Karpas-422 (cell line): Measurements from ENCODE around the gene POLRMT. TPM values are rescaled to one million over a fixed set of nuclear protein-coding genes. Genes with fewer than 3 reads are reported as not detected.

Source experiments
- DNase-seq: peaks from one replicate; pipeline ENCODE4 v3.0.0-alpha.2; 2015
- H2AFZ ChIP-seq: fragments of 200-600 bp; sonication (generic); 2 replicates; pipeline ENCODE4 v1.6.1; 2014; ENCODE audit warnings: antibody characterized with exemption, low read length, mixed read lengths
- H3K27ac ChIP-seq: fragments of 200-600 bp; sonication (generic); 2 replicates; pipeline ENCODE4 v1.5.1; 2014; ENCODE audit warnings: mild to moderate bottlenecking, low read length, moderate library complexity
- H3K27me3 ChIP-seq: fragments of 200-600 bp; sonication (generic); 2 replicates; pipeline ENCODE4 v1.6.1; 2014; ENCODE audit warnings: low read length, mixed read lengths
- H3K36me3 ChIP-seq: fragments of 200-600 bp; sonication (generic); 2 replicates; pipeline ENCODE4 v1.6.1; 2014; ENCODE audit warnings: low read length, mixed read lengths; ENCODE audit not compliant: insufficient read depth
- H3K4me1 ChIP-seq: fragments of 200-600 bp; sonication (generic); 2 replicates; pipeline ENCODE4 v1.6.1; 2014; ENCODE audit warnings: mild to moderate bottlenecking, low read length, mixed read lengths
- H3K4me2 ChIP-seq: fragments of 200-600 bp; sonication (generic); 2 replicates; pipeline ENCODE4 v1.6.1; 2014; ENCODE audit warnings: low read length, low read depth, mild to moderate bottlenecking; ENCODE audit not compliant: poor library complexity, severe bottlenecking
- H3K4me3 ChIP-seq: fragments of 200-600 bp; sonication (generic); 2 replicates; pipeline ENCODE4 v1.5.1; 2014; ENCODE audit warnings: mild to moderate bottlenecking, antibody characterized with exemption, low read length, mixed read lengths
- H3K79me2 ChIP-seq: fragments of 200-600 bp; sonication (generic); 2 replicates; pipeline ENCODE4 v1.6.1; 2014; ENCODE audit warnings: mild to moderate bottlenecking, low read length, mixed read lengths
- H3K9ac ChIP-seq: fragments of 200-600 bp; sonication (generic); 2 replicates; pipeline ENCODE4 v1.6.0; 2014; ENCODE audit warnings: low read length
- H3K9me2 ChIP-seq: fragments of 200-600 bp; sonication (generic), shearing (Covaris generic); replicated peaks from 2 replicates; pipeline ENCODE4 v1.6.0; 2014; ENCODE audit warnings: mild to moderate bottlenecking, low read length, moderate library complexity; ENCODE audit not compliant: insufficient read depth
- H3K9me3 ChIP-seq: fragments of 300-700, 200-600 bp; sonication (generic); 2 replicates; pipeline ENCODE4 v1.6.1; 2014; ENCODE audit warnings: low read length, mixed read lengths
- H4K20me1 ChIP-seq: fragments of 200-600 bp; sonication (generic); 2 replicates; pipeline ENCODE4 v1.6.1; 2014; ENCODE audit warnings: mild to moderate bottlenecking, antibody characterized with exemption, low read length, low read depth; ENCODE audit not compliant: insufficient read depth
- total RNA-seq: library from RNA; depleted of rRNA; stranded (reverse); fragments of >200 nt; shearing (Covaris generic); gene quantifications from 2 replicates; pipeline ENCODE4 v1.2.3, GENCODE V29; 2014; ENCODE audit warnings: low replicate concordance

Gene POLRMT
- total RNA-seq, 1 experiment from 2014 or later: 51.5 TPM

- Histone ChIP-seq H3K36me3 (peaks cover 5% of the 10 kb centered on the region; the same call in 1 of the 2 replicates), H3K27ac (no peak overlapping the region), H3K9me2 (no peaks in the 10 kb centered on the region), H3K4me3 (no peak overlapping the region), H3K4me1 (peaks cover 29% of the 10 kb centered on the region), H3K9ac (no peak overlapping the region), H4K20me1 (peaks cover 42% of the 10 kb centered on the region), H2AFZ (no peak overlapping the region), H3K4me2 (no peak overlapping the region), H3K27me3 (no peaks in the 10 kb centered on the region), H3K79me2 (peaks cover 61% of the 10 kb centered on the region), H3K9me3 (no peaks in the 10 kb centered on the region)
- no peak for DNase-seq
Observed at GRCh38 chr19:575527-576506, 57.5 kb downstream of the POLRMT start.

- Histone ChIP-seq H3K4me1 (peaks cover 29% of the 10 kb centered on the region), H3K9ac (peak overlapping the region; percentile 32; the same call in 1 of the 2 replicates)
Observed at GRCh38 chr19:574658-575526, 58.4 kb downstream of the POLRMT start.

GRCh38 chr19:573519-573825 lies 59.9 kb downstream of the POLRMT start:
- Histone ChIP-seq H3K27me3 (no peaks in the 10 kb centered on the region), H3K9me3 (no peaks in the 10 kb centered on the region), H2AFZ (no peak overlapping the region), H4K20me1 (peaks cover 42% of the 10 kb centered on the region), H3K9ac (peak overlapping the region; percentile 100), H3K9me2 (no peaks in the 10 kb centered on the region), H3K4me1 (peaks cover 29% of the 10 kb centered on the region), H3K36me3 (peaks cover 5% of the 10 kb centered on the region; the same call in 1 of the 2 replicates), H3K4me2 (peak overlapping the region; percentile 78), H3K79me2 (peaks cover 60% of the 10 kb centered on the region), H3K4me3 (peak overlapping the region; percentile 82), H3K27ac (peak overlapping the region; percentile 68)
- DNase-seq: no peak

More at GRCh38 chr19:574658-575526, 58.4 kb downstream of the POLRMT start:
- Histone ChIP-seq H2AFZ (no peak overlapping the region), H3K36me3 (peaks cover 5% of the 10 kb centered on the region; the same call in 1 of the 2 replicates), H3K9me2 (no peaks in the 10 kb centered on the region), H3K27ac (no peak overlapping the region), H3K4me2 (peak overlapping the region; percentile 78), H3K9me3 (no peaks in the 10 kb centered on the region), H3K79me2 (peaks cover 61% of the 10 kb centered on the region), H4K20me1 (peaks cover 42% of the 10 kb centered on the region), H3K27me3 (no peaks in the 10 kb centered on the region), H3K4me3 (peak overlapping the region; percentile 5; the same call in 1 of the 2 replicates)
- DNase-seq: no peak

- Histone ChIP-seq H3K9me2 (no peaks in the 10 kb centered on the region), H3K9me3 (no peaks in the 10 kb centered on the region), H3K9ac (peak overlapping the region; percentile 100), H3K27ac (peak overlapping the region; percentile 68), H3K79me2 (peaks cover 54% of the 10 kb centered on the region), H4K20me1 (peaks cover 37% of the 10 kb centered on the region), H3K36me3 (peaks cover 5% of the 10 kb centered on the region; the same call in 1 of the 2 replicates), H3K4me1 (peaks cover 29% of the 10 kb centered on the region), H2AFZ (no peak overlapping the region; the same call in 1 of the 2 replicates), H3K4me2 (peak overlapping the region; percentile 78), H3K4me3 (peak overlapping the region; percentile 82), H3K27me3 (no peaks in the 10 kb centered on the region)
- peak; percentile 59 for DNase-seq
Observed at GRCh38 chr19:572743-573518, 60.4 kb downstream of the POLRMT start.

- peaks cover 35% of the 10 kb centered on the region for H4K20me1 ChIP-seq
- peak within 1 kb of the TSS; percentile 93 for H3K27ac ChIP-seq
- peak within 1 kb of the TSS; percentile 78 for H3K4me2 ChIP-seq
- peaks cover 47% of the 10 kb centered on the region for H3K79me2 ChIP-seq
- no peaks in the 10 kb centered on the region for H3K9me2 ChIP-seq
- DNase-seq: peak; percentile 100
- peak within 1 kb of the TSS; percentile 99 for H2AFZ ChIP-seq
- peak within 1 kb of the TSS; percentile 82 for H3K4me3 ChIP-seq
- no peaks in the 10 kb centered on the region for H3K27me3 ChIP-seq
- no peaks in the 10 kb centered on the region for H3K9me3 ChIP-seq
- H3K36me3 ChIP-seq: peaks cover 5% of the 10 kb centered on the region; the same call in 1 of the 2 replicates
- H3K4me1 ChIP-seq: peaks cover 29% of the 10 kb centered on the region
- peak within 1 kb of the TSS; percentile 100 for H3K9ac ChIP-seq
Observed at GRCh38 chr19:572140-572742, 61.1 kb downstream of the POLRMT start, which contains the start of gene BSG. TSS of gene BSG (plus strand) at chr19:572596. CDS start at chr19:572635, 39 bp downstream.

GRCh38 chr19:571566-571974 lies 61.8 kb downstream of the POLRMT start:
- peak overlapping the region; percentile 93 for H3K27ac ChIP-seq
- H4K20me1 ChIP-seq: peaks cover 29% of the 10 kb centered on the region
- H3K79me2 ChIP-seq: peaks cover 41% of the 10 kb centered on the region
- H2AFZ ChIP-seq: peak overlapping the region; percentile 99
- peak overlapping the region; percentile 71 for H3K4me2 ChIP-seq
- H3K4me1 ChIP-seq: peaks cover 29% of the 10 kb centered on the region
- no peaks in the 10 kb centered on the region for H3K9me2 ChIP-seq
- no peaks in the 10 kb centered on the region for H3K9me3 ChIP-seq
- H3K36me3 ChIP-seq: peaks cover 5% of the 10 kb centered on the region; the same call in 1 of the 2 replicates
- peak; percentile 78 for DNase-seq
- peak overlapping the region; percentile 71 for H3K4me3 ChIP-seq
- no peaks in the 10 kb centered on the region for H3K27me3 ChIP-seq
- H3K9ac ChIP-seq: peak overlapping the region; percentile 77

- no peaks in the 10 kb centered on the region for H3K27me3 ChIP-seq
- H3K27ac ChIP-seq: peak overlapping the region; percentile 93
- peak overlapping the region; percentile 71 for H3K4me3 ChIP-seq
- H3K4me2 ChIP-seq: peak overlapping the region; percentile 71
- H3K4me1 ChIP-seq: peaks cover 29% of the 10 kb centered on the region
- no peaks in the 10 kb centered on the region for H3K9me3 ChIP-seq
- peak; percentile 84 for DNase-seq
- peak overlapping the region; percentile 77 for H3K9ac ChIP-seq
- peaks cover 35% of the 10 kb centered on the region for H3K79me2 ChIP-seq
- peaks cover 5% of the 10 kb centered on the region; the same call in 1 of the 2 replicates for H3K36me3 ChIP-seq
- no peaks in the 10 kb centered on the region for H3K9me2 ChIP-seq
- H4K20me1 ChIP-seq: peaks cover 26% of the 10 kb centered on the region
- H2AFZ ChIP-seq: peak overlapping the region; percentile 99
Observed at GRCh38 chr19:570937-571565, 62.3 kb downstream of the POLRMT start.
